PFSK-1 (cell line): ENCODE results near the gene KIDINS220.

Experiments
- FOXP2 ChIP-seq: optimal IDR thresholded peaks from 2 replicates; pipeline ENCODE3; 2011; ENCODE audit warnings: borderline replicate concordance, control low read depth, inconsistent platforms; ENCODE audit not compliant: insufficient read depth; ENCODE audit errors: extremely low read length, extremely low read depth
- POLR2AphosphoS5 ChIP-seq: IDR thresholded peaks from 2 replicates; pipeline ENCODE4 v1.6.1; 2012; ENCODE audit warnings: low read depth, mild to moderate bottlenecking, control low read depth, low read length, moderate library complexity
- REST ChIP-seq, 2 experiments: IDR thresholded peaks; 2 replicates each; pipeline versions ENCODE4 v1.6.1 to v1.8.0; 2011 to 2012; ENCODE audit warnings: low read depth in 2 of 2, low read length in 2 of 2, control low read depth in 1 of 2, inconsistent platforms in 1 of 2, mild to moderate bottlenecking in 1 of 2, moderate library complexity in 1 of 2; ENCODE audit not compliant: insufficient read depth in 1 of 2
- SIN3A ChIP-seq: IDR thresholded peaks from 2 replicates; pipeline ENCODE4 v1.6.1; 2012; ENCODE audit warnings: mild to moderate bottlenecking, low read length, moderate library complexity, borderline replicate concordance; ENCODE audit not compliant: insufficient read depth
- TAF1 ChIP-seq: IDR thresholded peaks from 2 replicates; pipeline ENCODE4 v1.6.1; 2012; ENCODE audit warnings: low read length, control low read depth, borderline replicate concordance; ENCODE audit not compliant: insufficient read depth

The KIDINS220 gene

GRCh38 chr2:8750221-8750620 is 87.2 kb downstream of the KIDINS220 start:
- no peak for TF ChIP-seq TAF1
- no peak for TF ChIP-seq REST (IDR thresholded peaks at IDR 0.05; ENCODE audit: insufficient read depth in 1 of 2, low read depth in 2 of 2, low read length in 2 of 2)
- TF ChIP-seq FOXP2: no peak
- TF ChIP-seq POLR2AphosphoS5: no peak

- no peak for TF ChIP-seq POLR2AphosphoS5
- TF ChIP-seq TAF1: no peak
- no peak for TF ChIP-seq SIN3A
- TF ChIP-seq FOXP2: no peak
- no peak for TF ChIP-seq REST (IDR thresholded peaks at IDR 0.05; ENCODE audit: insufficient read depth in 1 of 2, low read depth in 2 of 2, low read length in 2 of 2)
Measured at GRCh38 chr2:8743261-8743660, 94.2 kb downstream of the KIDINS220 start.

- no peak for TF ChIP-seq SIN3A
- no peak for TF ChIP-seq FOXP2
Measured at GRCh38 chr2:8740136-8740535, 97.3 kb downstream of the KIDINS220 start.

GRCh38 chr2:8737571-8738175 is 99.7 kb downstream of the KIDINS220 start:
- no peak for TF ChIP-seq SIN3A
- TF ChIP-seq FOXP2: no peak
- no peak for TF ChIP-seq REST (IDR thresholded peaks at IDR 0.05; ENCODE audit: insufficient read depth in 1 of 2, low read depth in 2 of 2, low read length in 2 of 2)
- no peak for TF ChIP-seq TAF1
- no peak for TF ChIP-seq POLR2AphosphoS5

GRCh38 chr2:8732601-8733000 is 104.8 kb downstream of the KIDINS220 start:
- no peak for TF ChIP-seq POLR2AphosphoS5
- TF ChIP-seq REST (IDR thresholded peaks at IDR 0.05; ENCODE audit: insufficient read depth in 1 of 2, low read depth in 2 of 2, low read length in 2 of 2): no peak
- TF ChIP-seq SIN3A: no peak
- TF ChIP-seq TAF1: no peak
- no peak for TF ChIP-seq FOXP2
